Stimulated activated naive CD8-positive, alpha-beta T cell treated with anti-CD3 and anti-CD28 coated beads, Interleukin-15, Interleukin-2, amounts not matched to agents 100 U/mL and 50 U/mL, for 24 hours (primary cell): ENCODE data around the gene RADIL.

Source experiments
- ATAC-seq: fragments of 150-1000 bp; cut with Tn5 transposase; one replicate; pipeline ENCODE4 v1.10.0; 2021
- DNase-seq: peaks from one replicate; pipeline ENCODE4 v3.0.0; 2021

RADIL gene

DNA sequence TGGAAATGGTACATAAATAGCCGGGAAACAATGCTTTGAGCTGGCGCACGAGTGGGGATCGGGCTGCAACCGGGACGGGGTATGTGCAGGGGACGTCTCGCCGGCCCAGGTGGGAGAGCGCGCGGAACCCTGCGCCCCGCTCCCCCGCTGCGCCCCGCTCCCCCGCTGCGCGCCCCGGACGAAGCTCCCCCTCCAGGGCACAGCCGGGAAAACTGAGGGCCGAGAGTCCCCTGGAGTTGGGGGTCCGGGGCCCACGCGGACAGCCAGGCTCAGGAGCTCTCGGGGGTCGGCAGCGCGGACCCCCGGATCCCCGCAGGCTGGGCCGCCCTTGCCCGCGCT is 514 bp downstream of the RADIL start:
- ATAC-seq: no peak
- DNase-seq: no peak

DNA sequence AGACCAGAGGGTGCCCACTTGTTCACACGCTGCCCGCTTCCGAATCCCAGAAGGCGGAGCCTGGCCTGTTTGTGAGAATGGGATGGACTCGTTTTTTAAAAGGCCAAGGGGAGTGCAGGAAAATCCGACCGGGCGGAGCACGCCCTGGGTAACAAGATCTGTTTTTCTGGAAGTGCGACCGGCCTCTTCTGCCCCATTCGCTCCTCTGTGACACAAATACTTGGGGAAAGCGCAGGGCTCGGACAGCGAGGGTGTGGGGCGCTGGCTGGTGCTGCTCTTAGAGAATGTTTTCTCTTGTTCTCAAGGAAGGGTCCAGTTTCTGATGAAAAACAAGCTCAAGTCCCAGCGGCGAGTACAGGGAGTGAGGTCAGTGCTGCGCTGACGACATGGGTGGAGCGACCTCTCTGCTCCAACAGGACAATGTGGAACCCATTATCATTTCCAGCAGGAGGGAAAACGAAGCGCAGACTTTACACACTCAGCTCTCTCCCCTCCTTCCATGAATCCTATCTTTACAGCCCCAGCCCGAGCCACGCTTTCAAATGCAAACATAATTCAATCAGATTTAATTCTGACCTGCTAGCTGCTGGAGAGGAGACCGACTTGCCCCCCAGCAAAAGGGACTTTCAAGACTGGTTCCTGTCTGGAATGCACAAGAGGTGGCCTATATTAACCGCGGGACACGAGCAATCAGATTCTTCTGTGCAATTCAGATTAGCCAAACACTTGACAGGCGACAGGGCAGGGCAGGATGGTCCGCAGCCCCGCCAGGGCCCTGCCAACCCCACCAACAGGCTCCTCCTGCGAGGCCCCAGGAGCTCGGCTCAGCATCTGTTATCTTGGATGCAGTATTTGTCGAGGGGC is 1.1 kb downstream of the RADIL start:
- no peak for DNase-seq

DNA sequence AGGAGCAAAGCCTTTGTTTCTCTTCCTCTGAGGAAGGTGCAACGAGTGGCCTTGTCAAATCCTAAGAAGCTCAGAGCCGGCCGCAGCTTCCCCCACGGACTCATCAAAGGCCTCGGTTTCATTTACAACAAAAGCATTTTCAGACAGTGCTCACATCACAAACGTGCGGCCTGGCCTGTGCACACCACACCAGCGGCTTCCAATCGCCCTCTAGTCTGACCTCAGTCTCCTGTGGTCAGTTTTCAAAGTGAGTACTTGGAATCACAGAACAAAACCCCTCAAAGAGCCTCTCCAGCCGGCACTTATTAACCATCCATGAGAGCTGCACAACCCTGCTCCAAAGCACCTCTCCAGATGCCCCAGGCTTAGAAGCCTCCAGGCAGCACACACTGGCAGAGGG is 3.3 kb downstream of the RADIL start:
- ATAC-seq (no peak), DNase-seq (no peak)

More for the DNA sequence above, 1.1 kb downstream of the RADIL start:
- no peak for ATAC-seq

DNA sequence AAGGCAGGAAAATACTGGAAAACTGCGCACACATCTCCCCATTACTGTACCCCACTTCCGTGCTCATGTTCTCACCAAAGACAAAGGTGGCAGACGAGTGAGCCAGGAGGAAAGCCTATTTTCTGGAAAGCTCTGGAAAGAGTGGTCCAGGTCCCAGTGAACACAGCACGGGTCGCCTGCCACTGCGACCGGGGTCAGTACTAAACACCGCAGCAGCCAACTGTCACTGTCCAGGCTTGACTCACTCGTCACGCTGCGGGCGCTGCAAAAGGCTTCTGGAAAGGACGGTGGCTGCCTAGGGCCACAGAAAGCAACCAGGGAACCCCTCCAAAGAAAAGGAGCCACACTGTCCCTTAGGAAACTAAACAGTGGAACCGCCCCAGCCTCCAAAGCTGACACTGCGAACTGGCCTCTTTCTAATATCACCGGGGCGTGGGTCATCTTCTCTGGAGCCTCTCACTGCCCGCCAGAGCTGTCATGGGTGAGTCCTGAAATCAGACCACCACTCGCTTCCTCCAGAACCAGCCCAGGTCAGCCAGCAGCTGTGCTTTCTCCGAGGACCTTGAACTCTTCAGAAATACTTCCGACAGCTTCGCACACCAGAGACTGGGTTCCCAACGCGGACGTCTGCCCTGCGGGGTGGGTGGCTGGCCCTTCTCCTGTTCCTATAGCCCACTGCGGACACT is 4.0 kb downstream of the RADIL start:
- no peak for ATAC-seq

DNA sequence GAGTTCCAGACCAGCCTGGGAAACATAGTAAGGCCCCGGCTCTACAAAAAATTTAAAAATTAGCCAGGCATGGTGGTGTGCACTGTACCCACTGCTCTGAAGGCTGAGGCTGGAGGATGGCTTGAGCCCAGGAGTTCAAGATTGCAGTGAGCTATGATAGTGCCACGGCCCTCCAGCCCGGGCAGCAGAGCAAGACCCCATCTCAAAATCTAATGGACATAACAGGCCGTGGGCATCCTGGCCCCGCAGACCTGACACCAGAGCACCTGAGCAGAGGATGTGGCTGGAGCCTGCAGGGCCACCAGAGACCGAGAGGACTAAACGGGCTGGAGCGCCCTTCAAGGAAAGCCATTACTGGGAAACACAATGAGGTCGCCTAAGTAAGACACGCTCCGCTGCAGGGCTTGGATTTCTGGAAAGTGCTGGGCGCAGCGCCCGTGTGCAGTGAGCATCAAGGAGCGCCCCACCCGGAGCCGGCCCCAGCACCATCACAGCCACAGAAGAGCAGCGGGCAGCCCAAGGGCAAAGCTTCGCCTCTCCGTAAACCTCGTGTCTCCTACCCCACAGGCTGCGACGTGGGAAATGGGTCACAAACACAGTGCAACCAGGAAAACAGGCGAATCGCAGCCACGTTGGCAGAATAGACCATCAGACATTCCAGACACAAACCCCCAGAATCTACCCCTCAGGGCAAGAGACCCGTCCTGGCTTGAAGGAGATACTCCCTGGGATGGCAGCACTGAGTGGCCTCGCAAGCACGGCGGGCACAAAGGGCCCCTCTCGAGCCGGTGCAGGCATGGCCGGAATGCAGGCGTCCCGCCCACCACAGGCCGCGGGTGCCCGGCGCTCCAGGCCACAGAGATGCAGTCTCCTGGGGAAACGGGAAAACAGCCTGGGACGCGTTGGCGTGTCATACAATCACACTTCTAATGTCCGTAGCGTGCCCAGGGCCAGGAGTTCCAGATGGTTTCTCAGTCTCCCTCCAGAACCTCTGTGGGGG is 4.9 kb downstream of the RADIL start:
- ATAC-seq: no peak

More for the DNA sequence above, 4.0 kb downstream of the RADIL start:
- DNase-seq: no peak

DNA sequence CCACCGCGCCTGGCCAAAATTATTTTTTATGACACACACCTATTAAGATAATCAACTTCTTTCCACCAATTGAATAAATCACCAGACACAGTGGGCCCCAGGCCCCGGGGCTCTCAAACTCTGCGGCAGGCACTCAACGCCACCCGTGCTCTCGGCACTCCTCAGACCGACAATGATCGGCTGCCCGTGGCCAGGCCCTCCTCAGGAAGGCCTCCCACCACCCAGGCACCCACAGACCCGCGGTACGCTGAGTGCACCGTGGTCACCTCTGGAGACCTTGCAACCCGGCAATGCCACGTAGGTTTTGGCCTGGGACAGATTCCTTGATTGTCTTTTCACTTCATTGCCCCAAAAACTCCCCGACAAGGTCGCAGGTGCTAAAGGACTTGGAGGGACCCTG is 6.9 kb downstream of the RADIL start:
- ATAC-seq (no peak), DNase-seq (no peak)

More for the DNA sequence above, 4.9 kb downstream of the RADIL start:
- DNase-seq: no peak

DNA sequence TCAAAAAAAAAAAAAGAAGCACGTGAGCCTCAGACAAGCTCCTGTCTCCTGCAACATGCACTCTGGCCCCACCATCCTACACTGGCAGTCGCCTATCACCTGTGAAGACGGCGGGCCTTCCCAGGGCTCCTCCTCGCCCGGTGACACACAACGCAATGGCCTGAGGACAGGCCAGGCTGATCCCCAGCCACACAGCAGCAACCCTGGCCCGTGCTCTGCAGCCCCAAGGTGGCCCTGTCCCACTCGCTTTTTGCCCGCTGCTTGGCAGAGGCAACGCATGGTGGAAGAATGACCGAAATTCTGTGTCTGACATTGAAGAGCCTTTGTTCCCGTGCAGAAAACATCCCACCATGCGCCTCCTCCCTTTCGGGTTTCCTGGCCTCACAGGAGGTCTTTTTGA is 8.1 kb downstream of the RADIL start:
- DNase-seq (no peak), ATAC-seq (no peak)

DNA sequence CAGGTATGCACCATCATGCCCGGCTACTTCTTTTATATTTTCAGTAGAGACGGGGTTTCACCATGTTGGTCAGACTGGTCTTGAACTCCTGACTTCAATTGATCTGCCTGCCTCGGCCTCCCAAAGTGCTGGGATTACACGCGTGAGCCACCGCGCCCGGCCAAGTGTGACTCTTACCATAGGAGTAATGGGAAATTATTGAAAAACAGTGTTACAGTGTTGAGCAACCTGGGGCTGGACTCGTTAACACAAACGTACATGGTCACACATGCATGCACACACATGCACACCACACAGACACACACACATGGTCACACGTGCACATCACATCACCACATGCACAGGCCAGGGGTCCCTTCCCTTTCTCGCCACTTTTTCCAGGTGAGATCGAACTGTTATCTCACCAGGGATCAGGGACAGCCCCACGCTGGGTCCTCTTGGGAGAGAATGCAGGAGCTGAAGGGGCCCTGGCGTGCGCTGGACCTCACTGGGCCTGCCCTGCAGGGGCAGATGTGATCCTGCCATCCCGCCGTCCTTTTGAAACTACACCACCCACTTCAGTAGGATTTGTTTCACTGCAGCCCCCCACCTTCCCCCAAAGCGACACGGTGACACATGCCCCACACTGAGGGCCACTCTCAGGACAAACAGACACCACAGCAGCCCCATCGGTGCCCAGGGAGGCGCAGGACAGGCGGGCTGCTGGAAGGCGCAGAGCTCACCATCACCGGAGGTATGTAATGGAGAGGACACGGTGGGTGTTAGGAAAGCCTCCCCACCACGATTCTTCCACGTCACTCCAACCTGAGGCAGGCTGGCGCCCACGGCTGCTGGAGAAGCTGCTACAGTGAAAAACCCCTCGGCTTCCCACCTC is 10.2 kb downstream of the RADIL start:
- DNase-seq (no peak), ATAC-seq (no peak)

DNA sequence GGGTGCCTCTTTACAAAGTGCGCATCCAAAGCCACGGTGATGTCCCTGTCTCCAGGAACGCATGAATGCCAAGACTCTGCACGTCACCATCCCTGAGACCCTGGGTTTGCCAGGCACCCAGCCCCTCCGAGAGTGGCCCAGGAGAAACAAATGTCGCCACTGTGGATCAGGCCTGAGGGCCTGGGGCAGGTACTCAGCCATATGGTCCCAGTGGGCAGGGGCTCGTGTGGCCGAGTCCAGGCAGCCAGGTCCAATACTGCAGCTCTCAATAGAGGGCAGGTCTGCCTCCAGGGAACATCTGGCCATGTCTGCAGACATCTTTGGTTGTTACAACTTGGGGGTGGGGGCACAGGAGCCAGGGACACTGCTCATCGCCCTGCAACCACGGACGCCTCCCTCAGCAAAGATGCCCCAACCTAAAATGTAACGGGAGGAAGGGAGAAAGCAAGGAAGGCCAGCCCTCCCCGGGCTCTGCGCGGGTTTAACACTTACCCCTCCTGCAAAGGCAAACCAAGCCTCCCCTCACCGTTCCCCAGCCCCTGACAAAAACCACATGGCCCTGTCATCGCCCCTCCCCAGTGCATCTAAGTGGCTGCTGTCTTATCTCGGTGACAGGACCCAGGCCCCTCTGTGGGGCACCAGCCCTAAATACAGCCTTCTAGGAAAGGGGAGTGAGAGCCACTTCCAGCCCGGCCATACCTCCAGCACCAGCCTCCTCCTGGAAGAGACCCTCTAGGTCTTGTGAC is 11.4 kb downstream of the RADIL start:
- DNase-seq: no peak
- ATAC-seq: no peak

DNA sequence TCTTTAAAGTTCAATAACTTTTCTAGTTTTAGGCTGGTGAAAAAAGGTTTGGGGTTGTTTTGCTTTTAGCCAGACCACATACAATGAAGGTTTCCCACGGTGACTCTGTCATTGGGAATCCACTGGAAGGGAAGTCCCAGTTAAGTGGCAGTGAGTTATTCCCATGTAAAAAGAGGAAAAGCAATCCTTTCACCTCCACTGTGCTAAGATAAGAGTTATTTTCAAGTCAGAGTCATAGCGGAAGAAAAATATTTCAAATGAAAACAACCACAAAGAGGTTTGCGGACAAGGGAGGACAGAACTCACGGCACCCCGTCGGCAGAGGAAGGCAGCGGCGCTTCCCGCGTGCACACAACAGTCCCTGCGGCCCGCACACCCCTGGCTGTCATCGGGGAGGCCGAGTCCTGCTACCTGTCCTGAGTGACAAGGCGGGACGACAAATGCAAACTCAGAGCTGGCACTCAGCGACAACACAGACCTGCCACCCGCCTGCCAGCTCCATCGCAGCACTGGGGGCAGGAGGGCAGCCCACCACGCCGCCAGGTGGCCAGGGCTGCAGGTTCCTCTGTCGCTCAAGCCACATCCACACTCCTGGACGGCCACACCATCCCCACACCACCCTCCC is 12.3 kb downstream of the RADIL start:
- DNase-seq (no peak), ATAC-seq (no peak)

DNA sequence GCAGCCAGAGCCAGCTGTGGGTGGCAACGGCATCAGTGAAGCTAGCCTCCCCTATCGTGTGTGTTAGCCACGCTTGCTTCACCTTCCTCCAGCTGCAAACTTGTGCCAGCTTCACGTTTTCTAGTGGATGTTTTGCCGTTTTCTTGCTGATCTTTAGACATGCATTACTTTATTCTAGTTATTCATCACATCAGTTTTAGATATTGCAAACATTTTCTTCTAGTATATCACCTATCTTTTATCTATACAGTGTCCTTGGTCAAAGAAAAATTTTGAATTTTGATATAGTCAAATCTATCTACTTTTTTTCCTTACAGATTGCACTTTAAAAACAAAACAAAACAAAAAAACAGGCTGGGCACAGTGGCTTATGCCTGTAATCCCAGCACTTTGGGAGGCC is 15.0 kb downstream of the RADIL start:
- DNase-seq: no peak
- no peak for ATAC-seq

DNA sequence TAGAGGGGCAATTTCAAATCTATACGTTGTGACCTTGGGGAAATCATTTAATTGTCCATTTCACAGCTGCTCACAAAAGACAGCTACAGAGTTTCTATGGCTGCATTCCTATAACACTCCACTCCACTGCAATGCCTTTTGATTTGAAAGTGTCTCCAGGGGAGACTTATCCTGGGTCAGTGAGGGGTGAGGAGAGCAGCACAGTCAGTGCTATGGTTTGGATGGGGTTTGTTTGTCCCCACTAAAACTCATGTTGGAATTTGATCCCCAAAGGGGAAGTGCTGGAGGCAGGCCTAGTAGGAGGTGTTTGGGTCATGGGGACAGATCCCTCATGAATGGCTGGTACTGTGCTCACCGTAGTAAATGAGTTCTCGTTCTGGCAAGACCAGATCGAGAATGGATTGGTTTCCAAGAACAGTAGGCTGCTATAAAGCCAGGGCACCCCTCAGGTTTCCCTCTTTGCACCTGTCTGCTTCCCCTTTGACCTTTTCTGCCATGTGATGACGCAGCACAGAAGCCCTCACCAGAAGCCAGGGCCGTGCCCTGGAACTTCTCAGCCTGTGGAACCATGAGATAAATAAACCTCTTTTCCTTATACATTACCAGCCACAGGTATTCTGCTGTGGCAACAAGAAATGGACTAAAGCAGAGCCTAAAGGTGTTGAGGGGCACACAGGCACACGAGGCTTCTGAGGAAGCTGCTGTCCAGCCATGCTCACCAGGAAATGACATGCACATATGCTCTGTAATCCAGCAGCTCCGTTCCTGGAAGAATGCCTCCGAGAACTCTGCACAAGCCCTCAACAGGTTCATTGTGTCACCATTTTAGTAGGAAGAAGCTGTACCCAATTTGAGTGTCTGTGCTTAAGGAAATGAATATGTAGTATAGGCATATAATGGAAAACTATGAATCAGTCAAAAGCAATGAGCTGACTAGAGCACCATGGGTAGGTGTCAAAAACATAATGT is 16.7 kb downstream of the RADIL start:
- ATAC-seq: no peak
- DNase-seq: no peak

DNA sequence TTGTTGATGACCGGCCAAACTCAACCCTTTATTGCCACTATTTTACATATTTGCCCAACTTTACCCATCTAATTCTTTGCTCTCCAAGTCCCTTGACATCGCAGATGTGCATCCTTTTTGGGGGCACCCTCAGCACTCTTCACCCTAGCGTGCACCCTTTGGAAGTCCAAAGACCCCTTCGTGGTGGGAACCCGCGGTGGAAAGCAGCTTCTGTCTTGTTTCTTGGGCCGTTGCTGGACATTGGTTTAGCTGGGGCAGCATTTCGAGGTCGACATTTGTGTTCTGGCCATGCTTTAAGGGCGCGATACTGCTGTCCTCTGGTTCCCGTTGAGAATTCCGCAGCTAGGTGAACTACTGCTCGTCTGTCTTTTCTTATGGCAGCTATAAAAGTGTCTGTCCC is 21.4 kb downstream of the RADIL start:
- ATAC-seq (no peak), DNase-seq (no peak)

DNA sequence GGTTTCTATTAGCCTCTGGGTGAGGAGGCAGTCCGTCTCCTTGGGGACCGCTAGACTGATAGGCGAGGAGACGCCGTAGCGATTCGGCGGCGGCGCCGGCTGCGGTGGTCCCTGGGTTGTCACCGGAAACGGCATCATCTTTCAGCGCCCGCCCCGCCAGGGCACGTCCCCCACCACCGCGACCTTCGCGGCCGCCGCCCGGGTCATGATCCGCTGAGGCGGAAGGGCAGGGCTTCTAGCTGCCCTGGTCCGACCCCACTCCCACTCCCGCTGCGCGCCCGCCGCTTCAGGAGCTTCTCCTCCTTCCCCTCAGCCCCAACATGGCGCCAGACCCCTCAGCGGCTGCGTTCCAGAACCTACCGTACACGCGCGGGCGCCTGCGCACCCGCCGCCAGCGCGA is 21.8 kb downstream of the RADIL start, which contains the start of gene PAPOLB:
Gene PAPOLB, minus strand, starts transcription at position 358 of the 400 bp plus-strand sequence. Its CDS starts 220 bp downstream, at position 138.
- ATAC-seq (peak; percentile 55), DNase-seq (peak; percentile 56)

DNA sequence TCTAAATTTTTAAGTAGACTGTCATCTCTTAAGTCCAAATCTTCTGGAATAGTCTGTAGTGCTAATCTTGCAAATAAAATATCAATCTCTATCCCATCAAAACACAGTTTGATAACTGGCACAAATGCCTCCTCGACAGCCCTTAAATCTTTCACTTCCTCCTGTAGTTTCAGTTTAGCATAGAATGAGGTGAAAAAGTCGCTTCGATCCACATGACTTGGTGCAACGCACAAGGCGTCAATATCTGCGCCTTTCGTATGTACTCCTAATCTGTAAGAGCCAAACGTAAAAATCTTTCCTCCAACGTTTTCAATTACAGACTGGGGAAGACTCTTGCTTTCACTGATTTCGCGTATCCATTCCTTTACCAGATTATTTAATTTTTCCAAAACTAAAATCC is 22.3 kb downstream of the RADIL start:
- DNase-seq: no peak
- ATAC-seq: no peak

DNA sequence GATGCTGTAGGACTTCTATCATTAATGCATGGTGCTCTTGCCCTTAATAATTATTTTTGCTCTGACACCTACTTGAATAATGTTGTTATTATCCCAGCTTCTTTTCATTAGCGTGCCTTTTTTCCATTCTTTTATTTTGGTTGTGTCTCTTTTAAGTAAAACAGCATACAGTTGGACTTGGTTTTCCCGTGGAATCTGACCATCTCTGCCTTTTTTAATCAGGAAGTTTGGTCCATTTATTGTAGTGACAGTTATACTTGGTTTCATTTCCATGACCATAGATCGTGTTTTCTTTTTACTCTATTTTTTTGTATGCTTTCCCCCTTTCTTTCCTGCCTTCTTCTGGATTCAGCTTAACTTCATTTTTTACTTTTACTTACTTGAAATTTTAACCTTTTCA is 26.3 kb downstream of the RADIL start:
- ATAC-seq: no peak
- DNase-seq: no peak

DNA sequence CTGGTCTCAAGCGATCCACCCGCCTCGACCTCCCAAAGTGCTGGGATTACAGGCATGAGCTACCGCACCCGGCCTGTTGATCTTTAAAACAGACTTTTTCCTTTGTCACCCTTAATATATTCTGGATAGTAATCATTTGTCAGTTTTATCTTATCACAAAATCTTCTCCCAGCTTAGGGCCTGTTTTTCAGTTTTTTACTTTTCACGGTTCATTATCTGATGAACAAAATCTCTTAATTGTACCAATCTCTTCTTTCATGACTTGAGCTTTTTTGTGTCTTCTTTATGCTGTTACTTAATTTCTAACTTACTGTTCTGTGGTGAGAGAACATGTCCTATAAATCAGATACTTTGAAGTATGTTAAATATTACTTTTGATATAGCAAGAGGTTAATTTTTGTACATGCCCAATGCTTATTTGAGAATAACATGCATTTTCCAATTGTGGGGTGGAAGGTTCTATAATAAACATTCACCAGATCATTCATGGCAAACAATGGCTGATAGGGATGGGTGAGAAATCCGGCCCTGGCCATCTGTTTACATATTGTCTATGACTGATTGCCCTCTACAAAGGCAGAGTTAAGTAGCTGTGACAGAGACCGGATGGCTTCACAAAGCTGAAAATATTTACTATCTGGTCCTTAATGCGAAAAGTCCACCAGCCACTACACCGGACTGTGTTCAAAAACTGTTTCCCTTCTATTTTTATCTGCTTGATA is 27.0 kb downstream of the RADIL start:
- ATAC-seq (no peak), DNase-seq (no peak)

DNA sequence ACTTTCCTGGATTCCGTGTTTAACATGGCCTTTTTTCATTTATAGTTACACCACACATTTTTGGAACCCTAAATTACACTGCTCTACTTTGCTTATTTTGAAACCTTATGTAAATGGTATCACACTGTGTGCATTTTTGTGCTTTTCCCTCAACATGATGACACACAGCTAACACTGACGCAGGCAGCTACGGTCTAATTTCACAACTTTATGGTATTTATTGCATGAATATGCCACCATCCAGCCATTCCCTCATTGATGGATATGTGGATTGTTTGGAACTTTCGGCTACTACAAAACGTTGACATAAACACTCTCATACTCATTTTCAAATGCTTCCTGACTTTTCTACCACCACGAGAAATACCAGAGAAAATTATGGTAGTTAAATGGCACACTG is 28.6 kb downstream of the RADIL start:
- no peak for DNase-seq
- no peak for ATAC-seq
